HG03159 (cell line): ENCODE data around the gene MRPS31.
A peak's percentile ranks its signal among the peaks of the same experiment; 100 is the strongest.
"Not testable (repeated sequence)": the region's sequence is repeated elsewhere in the genome, so short reads cannot be mapped to it uniquely, and the experiment has no call there.

Experiments
- ATAC-seq: cut with Tn5 transposase; IDR thresholded peaks from one replicate; pipeline ENCODE4 v1.9.1; 2021; ENCODE audit warnings: mild to moderate bottlenecking, moderate library complexity; ENCODE audit not compliant: unreplicated experiment

Gene MRPS31

GRCh38 chr13:40764587-40765403 lies 6.2 kb downstream of the MRPS31 start:
- no peak for ATAC-seq

- ATAC-seq: no peak
Observed at GRCh38 chr13:40762849-40763248, 8.1 kb downstream of the MRPS31 start.

- ATAC-seq: no peak
Observed at GRCh38 chr13:40758811-40759210, 12.2 kb downstream of the MRPS31 start.

GRCh38 chr13:40756042-40756441 lies 14.9 kb downstream of the MRPS31 start:
- ATAC-seq: peak; percentile 49

GRCh38 chr13:40755082-40755700 lies 15.8 kb downstream of the MRPS31 start:
- ATAC-seq: no peak

GRCh38 chr13:40749327-40749726 lies 21.7 kb downstream of the MRPS31 start:
- ATAC-seq: no peak

- ATAC-seq: not testable (repeated sequence)
Observed at GRCh38 chr13:40735232-40735548, 35.8 kb downstream of the MRPS31 start.

GRCh38 chr13:40734536-40735231 lies 36.3 kb downstream of the MRPS31 start:
- ATAC-seq: not testable (repeated sequence)

GRCh38 chr13:40732658-40733057 lies 38.3 kb downstream of the MRPS31 start:
- ATAC-seq: no peak

- no peak for ATAC-seq
Observed at GRCh38 chr13:40728595-40728994, 42.4 kb downstream of the MRPS31 start.

GRCh38 chr13:40714433-40714832 lies 56.6 kb downstream of the MRPS31 start:
- not testable (repeated sequence) for ATAC-seq

GRCh38 chr13:40706439-40706838 lies 64.6 kb downstream of the MRPS31 start:
- ATAC-seq: no peak

GRCh38 chr13:40697711-40698110 lies 73.3 kb downstream of the MRPS31 start:
- ATAC-seq: peak; percentile 73

- ATAC-seq: no peak
Observed at GRCh38 chr13:40694426-40694825, 76.6 kb downstream of the MRPS31 start.

- peak; percentile 43 for ATAC-seq
Observed at GRCh38 chr13:40692946-40693345, 78.0 kb downstream of the MRPS31 start.

- ATAC-seq: no peak
Observed at GRCh38 chr13:40688781-40689180, 82.2 kb downstream of the MRPS31 start.

GRCh38 chr13:40682449-40683240 lies 88.3 kb downstream of the MRPS31 start:
- ATAC-seq: no peak

GRCh38 chr13:40681341-40682146 lies 89.4 kb downstream of the MRPS31 start:
- ATAC-seq: no peak

GRCh38 chr13:40680659-40681323 lies 90.2 kb downstream of the MRPS31 start:
- ATAC-seq: no peak

- no peak for ATAC-seq
Observed at GRCh38 chr13:40679480-40679985, 91.5 kb downstream of the MRPS31 start.
